Glutamatergic neuron (in vitro differentiated cells): Measurements from ENCODE around the gene NAV3. TPM values are rescaled to one million over a fixed set of nuclear protein-coding genes. Genes with fewer than 3 reads are reported as not detected.

ENCODE experiments used
- DNase-seq: peaks from one replicate; pipeline ENCODE4 v3.0.0; 2022
- H3K27ac Mint-ChIP-seq: one replicate; pipeline ENCODE4 v1.8.0; 2020; ENCODE audit warnings: mild to moderate bottlenecking, mixed read lengths, inconsistent platforms; ENCODE audit not compliant: unreplicated experiment
- H3K27me3 Mint-ChIP-seq: one replicate; pipeline ENCODE4 v1.8.0; 2020; ENCODE audit warnings: mild to moderate bottlenecking, moderate library complexity, mixed read lengths, inconsistent platforms; ENCODE audit not compliant: unreplicated experiment
- H3K36me3 Mint-ChIP-seq: one replicate; pipeline ENCODE4 v1.8.0; 2020; ENCODE audit warnings: mild to moderate bottlenecking, mixed read lengths, inconsistent platforms; ENCODE audit not compliant: unreplicated experiment
- H3K4me1 Mint-ChIP-seq: one replicate; pipeline ENCODE4 v1.8.0; 2020; ENCODE audit warnings: mild to moderate bottlenecking, low read depth, mixed read lengths, inconsistent platforms; ENCODE audit not compliant: unreplicated experiment
- H3K4me3 Mint-ChIP-seq: one replicate; pipeline ENCODE4 v1.8.0; 2020; ENCODE audit warnings: mild to moderate bottlenecking, mixed read lengths, inconsistent platforms; ENCODE audit not compliant: unreplicated experiment
- H3K9me3 Mint-ChIP-seq: one replicate; pipeline ENCODE4 v1.8.0; 2020; ENCODE audit warnings: mild to moderate bottlenecking, moderate library complexity, mixed read lengths, inconsistent platforms; ENCODE audit not compliant: unreplicated experiment
- total RNA-seq: library from RNA; stranded (reverse); fragmentation: NEBNext Ultra II Directional; extraction: Animal tissue kit (Norgen Biotek cat#: 25700); gene quantifications from one replicate; pipeline ENCODE4 v1.2.1, GENCODE V29; 2021; ENCODE audit not compliant: unreplicated experiment
- TF ChIP-seq, protein P1 (sequence below): fragments of 200-600 bp; sonication (generic); IDR thresholded peaks from one replicate; pipeline ENCODE4 v1.5.0; 2021; ENCODE audit not compliant: partially characterized antibody, unreplicated experiment

NAV3 gene
- total RNA-seq, 1 donor from 2014 or later: 13.6 TPM

DNA sequence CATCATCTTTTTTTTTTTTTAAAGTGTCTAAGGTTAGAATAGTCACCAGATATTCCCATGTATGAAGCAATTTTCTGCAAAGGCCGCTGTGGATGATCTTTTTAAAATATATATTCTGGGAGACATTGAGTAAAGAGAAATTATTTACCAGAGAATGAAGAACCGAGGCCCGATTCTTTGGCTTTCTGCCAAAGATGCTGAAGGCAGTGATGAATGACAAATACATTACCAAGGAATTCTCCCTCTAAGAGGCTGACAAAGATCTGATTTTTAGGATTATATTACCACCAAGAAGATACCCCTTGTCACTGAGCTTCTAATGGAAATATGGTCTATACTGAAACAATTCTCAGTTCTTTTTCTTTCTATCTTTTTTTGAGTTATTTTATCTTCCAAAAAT lies 336.8 kb downstream of the NAV3 start:
- no peaks in the 10 kb centered on the region for H3K36me3 Mint-ChIP-seq
- TF ChIP-seq, protein P1, sequence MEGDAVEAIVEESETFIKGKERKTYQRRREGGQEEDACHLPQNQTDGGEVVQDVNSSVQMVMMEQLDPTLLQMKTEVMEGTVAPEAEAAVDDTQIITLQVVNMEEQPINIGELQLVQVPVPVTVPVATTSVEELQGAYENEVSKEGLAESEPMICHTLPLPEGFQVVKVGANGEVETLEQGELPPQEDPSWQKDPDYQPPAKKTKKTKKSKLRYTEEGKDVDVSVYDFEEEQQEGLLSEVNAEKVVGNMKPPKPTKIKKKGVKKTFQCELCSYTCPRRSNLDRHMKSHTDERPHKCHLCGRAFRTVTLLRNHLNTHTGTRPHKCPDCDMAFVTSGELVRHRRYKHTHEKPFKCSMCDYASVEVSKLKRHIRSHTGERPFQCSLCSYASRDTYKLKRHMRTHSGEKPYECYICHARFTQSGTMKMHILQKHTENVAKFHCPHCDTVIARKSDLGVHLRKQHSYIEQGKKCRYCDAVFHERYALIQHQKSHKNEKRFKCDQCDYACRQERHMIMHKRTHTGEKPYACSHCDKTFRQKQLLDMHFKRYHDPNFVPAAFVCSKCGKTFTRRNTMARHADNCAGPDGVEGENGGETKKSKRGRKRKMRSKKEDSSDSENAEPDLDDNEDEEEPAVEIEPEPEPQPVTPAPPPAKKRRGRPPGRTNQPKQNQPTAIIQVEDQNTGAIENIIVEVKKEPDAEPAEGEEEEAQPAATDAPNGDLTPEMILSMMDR: no peak
- no peak for DNase-seq
- no peaks in the 10 kb centered on the region for H3K9me3 Mint-ChIP-seq
- H3K4me3 Mint-ChIP-seq: no peak overlapping the region
- no peak overlapping the region for H3K27ac Mint-ChIP-seq
- no peaks in the 10 kb centered on the region for H3K4me1 Mint-ChIP-seq
- no peaks in the 10 kb centered on the region for H3K27me3 Mint-ChIP-seq

DNA sequence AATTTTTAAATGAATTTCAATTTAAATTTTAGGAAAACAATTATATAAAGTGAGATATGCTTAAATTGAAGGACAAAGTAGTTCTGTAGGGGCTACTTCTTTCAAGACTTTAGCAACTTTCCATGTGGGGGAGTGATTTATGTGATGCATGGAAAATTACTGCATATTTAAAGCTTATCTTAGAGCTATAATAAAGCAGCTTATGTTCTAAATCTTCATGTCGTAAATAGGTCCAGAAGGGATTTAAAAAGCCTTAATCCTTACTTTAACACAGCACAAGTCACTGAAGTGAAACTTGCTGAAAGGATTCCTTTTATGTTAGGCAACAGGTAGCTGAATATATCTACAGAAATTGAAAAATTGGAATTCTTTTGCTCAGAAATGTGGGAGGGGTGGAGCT lies 340.4 kb downstream of the NAV3 start:
- DNase-seq: no peak
- TF ChIP-seq, protein P1: no peak
- Mint-ChIP-seq H3K4me3 (no peak overlapping the region), H3K9me3 (no peaks in the 10 kb centered on the region), H3K27ac (no peak overlapping the region), H3K27me3 (no peaks in the 10 kb centered on the region), H3K4me1 (no peaks in the 10 kb centered on the region), H3K36me3 (no peaks in the 10 kb centered on the region)

DNA sequence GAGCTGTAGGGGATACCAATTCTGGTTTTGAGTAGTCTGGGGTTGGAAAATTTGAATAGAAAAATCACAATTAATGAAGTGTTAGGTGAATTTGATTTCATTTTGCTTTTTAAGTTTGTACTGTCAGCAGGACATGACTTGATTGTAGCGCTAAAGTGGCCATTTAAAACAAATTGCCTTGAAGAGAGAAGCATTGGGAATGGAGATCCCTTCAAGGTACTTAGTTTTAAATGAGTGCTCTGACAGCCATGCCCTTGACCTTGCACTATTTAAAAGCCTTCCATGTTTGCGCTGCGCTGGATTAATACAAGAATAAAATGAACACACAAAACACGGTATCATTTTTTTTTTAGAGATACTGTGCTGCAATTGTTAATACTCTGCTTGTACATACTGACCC lies 345.9 kb downstream of the NAV3 start:
- Mint-ChIP-seq H3K4me3 (no peak overlapping the region), H3K27me3 (no peaks in the 10 kb centered on the region), H3K9me3 (no peaks in the 10 kb centered on the region), H3K4me1 (peaks cover under 1% of the 10 kb centered on the region), H3K27ac (no peak overlapping the region), H3K36me3 (no peaks in the 10 kb centered on the region)
- TF ChIP-seq, protein P1: no peak
- no peak for DNase-seq

DNA sequence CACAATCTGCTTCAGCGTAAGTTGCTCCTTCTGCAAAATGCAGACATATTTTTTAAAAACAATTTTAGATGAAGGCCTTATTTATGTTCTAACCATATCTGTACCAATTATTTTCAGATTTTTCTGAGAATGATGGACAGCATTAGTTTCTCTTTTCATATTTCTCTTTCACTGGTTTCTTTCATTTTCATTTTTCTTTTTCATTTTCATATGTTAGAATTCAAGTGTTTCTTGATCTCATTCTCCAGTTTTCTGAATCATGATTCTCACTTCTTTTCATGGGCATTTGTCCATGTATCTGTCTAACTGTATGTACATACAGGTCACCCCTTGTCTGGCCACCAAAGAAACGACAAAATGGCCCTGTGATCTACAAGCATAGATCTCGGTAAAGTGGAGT lies 346.6 kb downstream of the NAV3 start:
- H3K27me3 Mint-ChIP-seq: no peaks in the 10 kb centered on the region
- H3K4me1 Mint-ChIP-seq: peaks cover 6% of the 10 kb centered on the region
- H3K9me3 Mint-ChIP-seq: no peaks in the 10 kb centered on the region
- TF ChIP-seq, protein P1: no peak
- H3K27ac Mint-ChIP-seq: no peak overlapping the region
- DNase-seq: no peak
- H3K4me3 Mint-ChIP-seq: no peak overlapping the region
- H3K36me3 Mint-ChIP-seq: no peaks in the 10 kb centered on the region

DNA sequence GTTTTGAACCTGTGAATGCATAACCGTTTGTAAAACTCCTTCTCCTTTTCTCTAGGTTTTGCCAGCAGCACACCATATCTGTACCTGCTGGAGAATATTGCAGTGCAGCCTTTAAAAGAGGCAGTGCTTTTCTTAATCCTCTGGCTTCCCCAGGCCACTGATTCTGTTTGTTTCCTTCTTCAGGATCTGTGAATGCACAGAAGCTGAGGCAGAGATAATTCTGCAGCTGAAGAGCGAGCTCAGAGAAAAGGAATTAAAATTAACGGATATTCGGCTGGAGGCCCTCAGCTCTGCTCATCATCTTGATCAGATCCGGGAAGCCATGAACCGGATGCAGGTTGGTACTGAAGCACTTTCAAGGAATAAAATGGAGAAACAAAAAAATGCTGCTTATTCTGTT lies 348.7 kb downstream of the NAV3 start:
- no peak for DNase-seq
- Mint-ChIP-seq H3K9me3 (no peaks in the 10 kb centered on the region), H3K27me3 (no peaks in the 10 kb centered on the region), H3K36me3 (no peaks in the 10 kb centered on the region), H3K27ac (no peak overlapping the region), H3K4me1 (peaks cover 9% of the 10 kb centered on the region), H3K4me3 (no peak overlapping the region)
- TF ChIP-seq, protein P1: no peak
